ENCODE data around the gene CELSR2. TPM values are rescaled to one million over a fixed set of nuclear protein-coding genes. Genes with fewer than 3 reads are reported as not detected.

The CELSR2 gene
- total RNA-seq, 4 donors from 2014 or later, result 7.8 to 20.4 (median 10.5) TPM

DNA sequence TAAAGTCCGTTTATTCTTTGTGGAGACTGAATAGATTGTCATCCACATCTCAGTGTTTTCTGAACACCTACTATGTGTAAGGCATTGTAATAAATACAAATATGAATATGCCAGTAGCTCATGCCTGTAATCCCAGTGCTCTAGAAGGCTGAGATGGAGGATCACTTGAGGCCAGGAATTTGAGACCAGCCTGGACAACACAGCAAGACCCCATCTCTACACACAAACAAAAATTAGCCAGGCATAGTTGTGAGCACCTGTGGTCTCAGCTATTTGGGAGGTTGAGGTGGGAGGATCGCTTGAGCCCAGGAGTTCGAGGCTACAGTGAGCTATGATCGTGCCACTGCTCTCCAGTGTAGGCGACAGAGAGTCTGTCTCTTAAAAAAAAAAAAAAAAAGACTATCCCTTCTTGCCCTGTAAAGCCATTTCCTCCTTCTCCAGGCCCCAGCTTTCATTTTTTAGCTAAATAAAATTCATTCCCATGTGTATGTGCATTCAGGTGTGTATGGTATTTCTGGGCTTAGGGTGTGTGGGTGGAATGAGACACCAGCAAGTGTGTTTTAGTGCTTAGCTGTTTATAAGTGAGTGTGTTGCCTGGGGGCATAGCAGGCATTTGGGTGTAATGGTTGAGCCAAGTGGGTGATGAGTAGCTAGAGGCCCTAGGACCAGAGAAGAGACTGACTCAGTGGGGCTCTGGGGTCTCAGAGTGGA, 7.8 kb downstream of the CELSR2 start:
- Histone ChIP-seq H3K4me3 (no peak overlapping the region), H3K9me3 (no peaks in the 10 kb centered on the region), H3K4me1 (peaks cover 22 to 40% (median 36%) of the 10 kb centered on the region in 4 donors), H3K36me3 (peaks cover 0 to 35% (median 21%) of the 10 kb centered on the region in 4 donors), H3K27ac (replicated peaks in 1 of 4) (no peak overlapping the region), H3K27me3 (no peaks in the 10 kb centered on the region)
- intact Hi-C loops (cut with DNase I), result no loop called here
- 88% methylated on average over 5 of the region's 5 CpGs for WGBS
- TF ChIP-seq EP300 (IDR thresholded peaks at IDR 0.05) (no peak), POLR2AphosphoS5 (IDR thresholded peaks at IDR 0.05) (no peak), POLR2A (IDR thresholded peaks at IDR 0.05; ENCODE audit: low read depth) (no peak)
- TF ChIP-seq, protein P1, sequence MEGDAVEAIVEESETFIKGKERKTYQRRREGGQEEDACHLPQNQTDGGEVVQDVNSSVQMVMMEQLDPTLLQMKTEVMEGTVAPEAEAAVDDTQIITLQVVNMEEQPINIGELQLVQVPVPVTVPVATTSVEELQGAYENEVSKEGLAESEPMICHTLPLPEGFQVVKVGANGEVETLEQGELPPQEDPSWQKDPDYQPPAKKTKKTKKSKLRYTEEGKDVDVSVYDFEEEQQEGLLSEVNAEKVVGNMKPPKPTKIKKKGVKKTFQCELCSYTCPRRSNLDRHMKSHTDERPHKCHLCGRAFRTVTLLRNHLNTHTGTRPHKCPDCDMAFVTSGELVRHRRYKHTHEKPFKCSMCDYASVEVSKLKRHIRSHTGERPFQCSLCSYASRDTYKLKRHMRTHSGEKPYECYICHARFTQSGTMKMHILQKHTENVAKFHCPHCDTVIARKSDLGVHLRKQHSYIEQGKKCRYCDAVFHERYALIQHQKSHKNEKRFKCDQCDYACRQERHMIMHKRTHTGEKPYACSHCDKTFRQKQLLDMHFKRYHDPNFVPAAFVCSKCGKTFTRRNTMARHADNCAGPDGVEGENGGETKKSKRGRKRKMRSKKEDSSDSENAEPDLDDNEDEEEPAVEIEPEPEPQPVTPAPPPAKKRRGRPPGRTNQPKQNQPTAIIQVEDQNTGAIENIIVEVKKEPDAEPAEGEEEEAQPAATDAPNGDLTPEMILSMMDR (IDR thresholded peaks at IDR 0.05), result no peak
- DNase-seq (ENCODE audit: extremely low spot score), result no peak

DNA sequence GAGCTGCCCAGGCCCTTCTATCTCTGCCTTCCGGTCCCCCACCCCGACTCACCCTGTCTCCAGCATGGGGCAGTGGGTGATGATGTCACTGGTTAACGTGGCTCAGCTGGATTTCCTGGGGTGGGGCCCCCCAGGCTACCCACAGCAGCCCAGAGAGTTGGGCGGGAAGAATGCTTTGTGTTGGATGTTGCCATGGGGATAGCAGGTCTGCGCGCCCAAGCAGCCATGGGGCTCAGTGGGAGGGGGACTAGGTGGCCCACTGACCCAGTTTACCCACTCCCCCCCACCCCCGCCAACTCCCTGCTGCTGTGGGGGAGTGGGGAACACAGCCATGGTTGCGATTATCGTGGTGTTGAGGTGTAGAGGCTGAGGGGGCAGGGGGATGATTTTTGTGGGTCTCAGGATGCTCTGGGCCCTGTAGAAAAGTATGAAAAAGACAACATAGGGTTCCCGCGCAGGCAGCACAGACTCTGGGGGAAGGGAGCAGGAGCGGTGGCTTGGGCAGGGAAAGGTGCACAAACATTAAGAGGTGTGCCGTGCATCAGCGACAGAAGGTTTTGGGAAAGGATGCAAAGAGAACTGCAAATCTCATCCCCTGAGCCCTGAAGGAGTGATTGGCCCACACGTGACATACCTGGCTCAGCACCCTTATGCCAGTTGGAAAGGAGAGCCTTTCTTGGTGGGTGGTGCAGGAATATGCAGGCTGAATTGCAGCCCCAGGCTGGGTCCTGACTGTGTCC, 8.5 kb downstream of the CELSR2 start:
- Histone ChIP-seq H3K27me3 (no peaks in the 10 kb centered on the region), H3K27ac (replicated peaks in 1 of 4) (no peak overlapping the region), H3K9me3 (no peaks in the 10 kb centered on the region), H3K36me3 (peaks cover 0 to 40% (median 24%) of the 10 kb centered on the region in 4 donors), H3K4me1 (peaks cover 22 to 40% (median 36%) of the 10 kb centered on the region in 4 donors), H3K4me3 (no peak overlapping the region)
- WGBS, result 71% methylated on average over 14 of the region's 15 CpGs
- no peak for DNase-seq (ENCODE audit: extremely low spot score)
- intact Hi-C loops (cut with DNase I), result no loop called here
- TF ChIP-seq POLR2A (IDR thresholded peaks at IDR 0.05; ENCODE audit: low read depth), result no peak

DNA sequence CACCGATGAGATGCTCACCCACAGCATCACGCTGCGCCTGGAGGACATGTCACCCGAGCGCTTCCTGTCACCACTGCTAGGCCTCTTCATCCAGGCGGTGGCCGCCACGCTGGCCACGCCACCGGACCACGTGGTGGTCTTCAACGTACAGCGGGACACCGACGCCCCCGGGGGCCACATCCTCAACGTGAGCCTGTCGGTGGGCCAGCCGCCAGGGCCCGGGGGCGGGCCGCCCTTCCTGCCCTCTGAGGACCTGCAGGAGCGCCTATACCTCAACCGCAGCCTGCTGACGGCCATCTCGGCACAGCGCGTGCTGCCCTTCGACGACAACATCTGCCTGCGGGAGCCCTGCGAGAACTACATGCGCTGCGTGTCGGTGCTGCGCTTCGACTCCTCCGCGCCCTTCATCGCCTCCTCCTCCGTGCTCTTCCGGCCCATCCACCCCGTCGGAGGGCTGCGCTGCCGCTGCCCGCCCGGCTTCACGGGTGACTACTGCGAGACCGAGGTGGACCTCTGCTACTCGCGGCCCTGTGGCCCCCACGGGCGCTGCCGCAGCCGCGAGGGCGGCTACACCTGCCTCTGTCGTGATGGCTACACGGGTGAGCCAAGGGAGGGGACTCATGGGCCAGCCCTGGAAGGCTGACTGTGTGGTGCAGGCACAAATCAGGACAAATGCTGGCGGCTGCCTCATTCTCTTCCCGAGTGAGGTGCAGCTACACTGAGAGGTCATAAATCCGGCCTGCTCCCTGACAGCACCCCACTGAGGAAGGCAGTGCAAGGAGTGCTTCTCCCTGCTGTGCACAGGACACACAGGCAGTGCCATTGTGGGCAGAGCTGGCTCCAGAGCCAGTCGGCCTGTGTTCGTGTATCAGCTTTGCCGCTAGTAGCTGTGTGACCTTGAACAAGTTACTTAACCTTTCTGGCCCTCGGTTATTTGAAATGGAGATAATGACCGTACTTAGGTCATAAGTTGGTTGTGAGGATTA, 9.4 kb downstream of the CELSR2 start:
- Histone ChIP-seq H3K4me1 (peaks cover 20 to 40% (median 36%) of the 10 kb centered on the region in 4 donors), H3K27ac (replicated peaks in 1 of 4) (no peak overlapping the region), H3K4me3 (no peak overlapping the region), H3K9me3 (no peaks in the 10 kb centered on the region), H3K27me3 (no peaks in the 10 kb centered on the region), H3K36me3 (peaks cover 0 to 40% (median 24%) of the 10 kb centered on the region in 4 donors)
- WGBS, result 91% methylated on average over 47 of the region's 69 CpGs
- intact Hi-C loops (cut with DNase I), result no loop called here
- TF ChIP-seq POLR2AphosphoS5 (IDR thresholded peaks at IDR 0.05), result no peak
- TF ChIP-seq, protein P1 (IDR thresholded peaks at IDR 0.05), result no peak
- no peak for TF ChIP-seq EP300 (IDR thresholded peaks at IDR 0.05)
- TF ChIP-seq POLR2A (IDR thresholded peaks at IDR 0.05; ENCODE audit: low read depth), result no peak
- no peak for DNase-seq (ENCODE audit: extremely low spot score)

GRCh38 chr1:109259674-109260557, 10.6 kb downstream of the CELSR2 start:
- Histone ChIP-seq H3K4me1 (peaks cover 10 to 36% (median 30%) of the 10 kb centered on the region in 4 donors), H3K4me3 (no peak overlapping the region), H3K36me3 (peaks cover 0 to 49% (median 28%) of the 10 kb centered on the region in 4 donors), H3K27me3 (no peaks in the 10 kb centered on the region), H3K27ac (replicated peaks in 1 of 4) (no peak overlapping the region), H3K9me3 (no peaks in the 10 kb centered on the region)
- WGBS, result 74% methylated on average over 7 of the region's 7 CpGs
- DNase-seq (ENCODE audit: extremely low spot score), result no peak
- intact Hi-C loops (cut with DNase I), result loop anchor here (5.0 kb wide), 1 partner anchor 142 kb away; no protein-coding TSS in a partner anchor
- no peak for TF ChIP-seq POLR2A (IDR thresholded peaks at IDR 0.05; ENCODE audit: low read depth)
- no peak for TF ChIP-seq EP300 (IDR thresholded peaks at IDR 0.05)
- TF ChIP-seq, protein P1 (IDR thresholded peaks at IDR 0.05), result no peak
- TF ChIP-seq POLR2AphosphoS5 (IDR thresholded peaks at IDR 0.05), result no peak

All from esophagus muscularis mucosa (tissue), 4 donors.